ENCODE measurements around the gene MAPT. TPM values are rescaled to one million over a fixed set of nuclear protein-coding genes. Genes with fewer than 3 reads are reported as not detected.
A peak's percentile ranks its signal among the peaks of the same experiment; 100 is the strongest.
"Not testable (repeated sequence)": the region's sequence is repeated elsewhere in the genome, so short reads cannot be mapped to it uniquely, and the experiment has no call there.

MAPT gene
- polyA plus RNA-seq, 3 donors: 7.1 to 8.1 (median 7.4) TPM

DNA sequence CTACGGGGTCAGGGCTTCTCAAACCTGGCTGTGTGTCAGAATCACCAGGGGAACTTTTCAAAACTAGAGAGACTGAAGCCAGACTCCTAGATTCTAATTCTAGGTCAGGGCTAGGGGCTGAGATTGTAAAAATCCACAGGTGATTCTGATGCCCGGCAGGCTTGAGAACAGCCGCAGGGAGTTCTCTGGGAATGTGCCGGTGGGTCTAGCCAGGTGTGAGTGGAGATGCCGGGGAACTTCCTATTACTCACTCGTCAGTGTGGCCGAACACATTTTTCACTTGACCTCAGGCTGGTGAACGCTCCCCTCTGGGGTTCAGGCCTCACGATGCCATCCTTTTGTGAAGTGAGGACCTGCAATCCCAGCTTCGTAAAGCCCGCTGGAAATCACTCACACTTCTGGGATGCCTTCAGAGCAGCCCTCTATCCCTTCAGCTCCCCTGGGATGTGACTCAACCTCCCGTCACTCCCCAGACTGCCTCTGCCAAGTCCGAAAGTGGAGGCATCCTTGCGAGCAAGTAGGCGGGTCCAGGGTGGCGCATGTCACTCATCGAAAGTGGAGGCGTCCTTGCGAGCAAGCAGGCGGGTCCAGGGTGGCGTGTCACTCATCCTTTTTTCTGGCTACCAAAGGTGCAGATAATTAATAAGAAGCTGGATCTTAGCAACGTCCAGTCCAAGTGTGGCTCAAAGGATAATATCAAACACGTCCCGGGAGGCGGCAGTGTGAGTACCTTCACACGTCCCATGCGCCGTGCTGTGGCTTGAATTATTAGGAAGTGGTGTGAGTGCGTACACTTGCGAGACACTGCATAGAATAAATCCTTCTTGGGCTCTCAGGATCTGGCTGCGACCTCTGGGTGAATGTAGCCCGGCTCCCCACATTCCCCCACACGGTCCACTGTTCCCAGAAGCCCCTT is 115.6 kb downstream of the MAPT start:
- no peak for DNase-seq (ENCODE audit: extremely low read depth in 1 of 11, low read depth in 9 of 11, low spot score in 4 of 11)

DNA sequence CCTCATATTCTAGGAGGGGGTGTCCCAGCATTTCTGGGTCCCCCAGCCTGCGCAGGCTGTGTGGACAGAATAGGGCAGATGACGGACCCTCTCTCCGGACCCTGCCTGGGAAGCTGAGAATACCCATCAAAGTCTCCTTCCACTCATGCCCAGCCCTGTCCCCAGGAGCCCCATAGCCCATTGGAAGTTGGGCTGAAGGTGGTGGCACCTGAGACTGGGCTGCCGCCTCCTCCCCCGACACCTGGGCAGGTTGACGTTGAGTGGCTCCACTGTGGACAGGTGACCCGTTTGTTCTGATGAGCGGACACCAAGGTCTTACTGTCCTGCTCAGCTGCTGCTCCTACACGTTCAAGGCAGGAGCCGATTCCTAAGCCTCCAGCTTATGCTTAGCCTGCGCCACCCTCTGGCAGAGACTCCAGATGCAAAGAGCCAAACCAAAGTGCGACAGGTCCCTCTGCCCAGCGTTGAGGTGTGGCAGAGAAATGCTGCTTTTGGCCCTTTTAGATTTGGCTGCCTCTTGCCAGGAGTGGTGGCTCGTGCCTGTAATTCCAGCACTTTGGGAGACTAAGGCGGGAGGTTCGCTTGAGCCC is 116.3 kb downstream of the MAPT start:
- no peak for DNase-seq (ENCODE audit: extremely low read depth in 1 of 11, low read depth in 9 of 11, low spot score in 4 of 11)

DNA sequence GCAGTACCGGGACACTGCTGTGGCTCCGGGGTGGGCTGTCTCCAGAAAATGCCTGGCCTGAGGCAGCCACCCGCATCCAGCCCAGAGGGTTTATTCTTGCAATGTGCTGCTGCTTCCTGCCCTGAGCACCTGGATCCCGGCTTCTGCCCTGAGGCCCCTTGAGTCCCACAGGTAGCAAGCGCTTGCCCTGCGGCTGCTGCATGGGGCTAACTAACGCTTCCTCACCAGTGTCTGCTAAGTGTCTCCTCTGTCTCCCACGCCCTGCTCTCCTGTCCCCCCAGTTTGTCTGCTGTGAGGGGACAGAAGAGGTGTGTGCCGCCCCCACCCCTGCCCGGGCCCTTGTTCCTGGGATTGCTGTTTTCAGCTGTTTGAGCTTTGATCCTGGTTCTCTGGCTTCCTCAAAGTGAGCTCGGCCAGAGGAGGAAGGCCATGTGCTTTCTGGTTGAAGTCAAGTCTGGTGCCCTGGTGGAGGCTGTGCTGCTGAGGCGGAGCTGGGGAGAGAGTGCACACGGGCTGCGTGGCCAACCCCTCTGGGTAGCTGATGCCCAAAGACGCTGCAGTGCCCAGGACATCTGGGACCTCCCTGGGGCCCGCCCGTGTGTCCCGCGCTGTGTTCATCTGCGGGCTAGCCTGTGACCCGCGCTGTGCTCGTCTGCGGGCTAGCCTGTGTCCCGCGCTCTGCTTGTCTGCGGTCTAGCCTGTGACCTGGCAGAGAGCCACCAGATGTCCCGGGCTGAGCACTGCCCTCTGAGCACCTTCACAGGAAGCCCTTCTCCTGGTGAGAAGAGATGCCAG is 117.6 kb downstream of the MAPT start:
- no peak for DNase-seq (ENCODE audit: extremely low read depth in 1 of 11, low read depth in 9 of 11, low spot score in 4 of 11)

GRCh38 chr17:46012506-46013079 is 118.2 kb downstream of the MAPT start:
- no peak for DNase-seq (ENCODE audit: extremely low read depth in 1 of 11, low read depth in 9 of 11, low spot score in 4 of 11)

GRCh38 chr17:46013127-46013501 is 118.8 kb downstream of the MAPT start:
- no peak for DNase-seq (ENCODE audit: extremely low read depth in 1 of 11, low read depth in 9 of 11, low spot score in 4 of 11)

GRCh38 chr17:46013502-46014165 is 119.3 kb downstream of the MAPT start:
- no peak for DNase-seq (ENCODE audit: extremely low read depth in 1 of 11, low read depth in 9 of 11, low spot score in 4 of 11)

GRCh38 chr17:46019408-46019925 is 125.1 kb downstream of the MAPT start:
- not testable (repeated sequence) for DNase-seq (ENCODE audit: extremely low read depth in 1 of 11, low read depth in 9 of 11, low spot score in 4 of 11)

DNA sequence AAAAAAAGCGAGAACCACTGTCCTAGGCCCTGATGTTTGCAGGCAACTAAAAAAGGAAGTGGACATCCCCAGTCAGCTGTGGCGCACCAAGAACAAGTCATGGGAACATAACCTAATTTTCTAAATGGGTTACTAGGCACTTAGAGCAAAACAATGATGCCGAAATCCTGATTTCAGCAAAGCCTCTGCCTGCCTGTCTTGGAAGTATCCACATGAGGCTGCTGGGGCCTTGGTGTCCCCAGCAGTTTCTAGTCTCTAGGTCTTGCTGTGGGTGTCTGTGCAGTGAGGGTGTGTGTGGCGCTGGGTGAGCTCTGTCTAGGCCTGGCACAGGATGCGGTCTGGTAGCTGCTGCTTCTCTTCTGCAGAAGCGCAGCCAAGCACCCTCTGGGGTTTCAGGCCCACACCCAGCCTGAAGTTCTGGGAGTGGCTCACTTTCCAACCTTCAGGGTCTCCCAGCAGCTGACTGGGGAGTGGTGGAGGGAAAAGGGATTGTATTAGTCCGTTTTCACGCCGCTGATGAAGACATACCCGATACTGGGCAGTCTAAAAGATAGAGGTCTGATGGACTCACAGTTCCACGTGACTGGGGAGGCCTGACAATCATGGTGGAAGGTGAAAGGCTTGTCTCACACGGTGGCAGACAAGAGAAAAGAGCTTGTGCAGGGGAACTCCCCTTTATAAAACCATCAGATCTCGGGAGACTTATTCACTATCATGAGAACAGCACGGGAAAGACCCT is 125.8 kb downstream of the MAPT start:
- DNase-seq (ENCODE audit: extremely low read depth in 1 of 11, low read depth in 9 of 11, low spot score in 4 of 11): no peak

GRCh38 chr17:46020998-46021397 is 126.6 kb downstream of the MAPT start:
- DNase-seq (ENCODE audit: extremely low read depth in 1 of 11, low read depth in 9 of 11, low spot score in 4 of 11): peak in 1 of 11 donors; percentile 21

GRCh38 chr17:46023366-46023765 is 129.0 kb downstream of the MAPT start:
- not testable (repeated sequence) for DNase-seq (ENCODE audit: extremely low read depth in 1 of 11, low read depth in 9 of 11, low spot score in 4 of 11)

DNA sequence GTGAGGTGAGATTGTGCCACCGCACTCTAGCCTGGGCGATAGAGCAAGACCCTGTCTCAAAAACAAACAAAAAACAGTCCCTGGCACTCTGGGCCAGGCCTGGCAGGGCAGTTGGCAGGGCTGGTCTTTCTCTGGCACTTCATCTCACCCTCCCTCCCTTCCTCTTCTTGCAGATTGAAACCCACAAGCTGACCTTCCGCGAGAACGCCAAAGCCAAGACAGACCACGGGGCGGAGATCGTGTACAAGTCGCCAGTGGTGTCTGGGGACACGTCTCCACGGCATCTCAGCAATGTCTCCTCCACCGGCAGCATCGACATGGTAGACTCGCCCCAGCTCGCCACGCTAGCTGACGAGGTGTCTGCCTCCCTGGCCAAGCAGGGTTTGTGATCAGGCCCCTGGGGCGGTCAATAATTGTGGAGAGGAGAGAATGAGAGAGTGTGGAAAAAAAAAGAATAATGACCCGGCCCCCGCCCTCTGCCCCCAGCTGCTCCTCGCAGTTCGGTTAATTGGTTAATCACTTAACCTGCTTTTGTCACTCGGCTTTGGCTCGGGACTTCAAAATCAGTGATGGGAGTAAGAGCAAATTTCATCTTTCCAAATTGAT is 129.5 kb downstream of the MAPT start:
- no peak for DNase-seq (ENCODE audit: extremely low read depth in 1 of 11, low read depth in 9 of 11, low spot score in 4 of 11)

DNA sequence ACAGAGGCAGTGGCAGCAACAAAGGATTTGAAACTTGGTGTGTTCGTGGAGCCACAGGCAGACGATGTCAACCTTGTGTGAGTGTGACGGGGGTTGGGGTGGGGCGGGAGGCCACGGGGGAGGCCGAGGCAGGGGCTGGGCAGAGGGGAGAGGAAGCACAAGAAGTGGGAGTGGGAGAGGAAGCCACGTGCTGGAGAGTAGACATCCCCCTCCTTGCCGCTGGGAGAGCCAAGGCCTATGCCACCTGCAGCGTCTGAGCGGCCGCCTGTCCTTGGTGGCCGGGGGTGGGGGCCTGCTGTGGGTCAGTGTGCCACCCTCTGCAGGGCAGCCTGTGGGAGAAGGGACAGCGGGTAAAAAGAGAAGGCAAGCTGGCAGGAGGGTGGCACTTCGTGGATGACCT is 130.2 kb downstream of the MAPT start:
- DNase-seq (ENCODE audit: extremely low read depth in 1 of 11, low read depth in 9 of 11, low spot score in 4 of 11): no peak

DNA sequence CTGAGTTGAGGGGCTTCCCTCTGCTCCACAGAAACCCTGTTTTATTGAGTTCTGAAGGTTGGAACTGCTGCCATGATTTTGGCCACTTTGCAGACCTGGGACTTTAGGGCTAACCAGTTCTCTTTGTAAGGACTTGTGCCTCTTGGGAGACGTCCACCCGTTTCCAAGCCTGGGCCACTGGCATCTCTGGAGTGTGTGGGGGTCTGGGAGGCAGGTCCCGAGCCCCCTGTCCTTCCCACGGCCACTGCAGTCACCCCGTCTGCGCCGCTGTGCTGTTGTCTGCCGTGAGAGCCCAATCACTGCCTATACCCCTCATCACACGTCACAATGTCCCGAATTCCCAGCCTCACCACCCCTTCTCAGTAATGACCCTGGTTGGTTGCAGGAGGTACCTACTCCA is 130.7 kb downstream of the MAPT start:
- no peak for DNase-seq (ENCODE audit: extremely low read depth in 1 of 11, low read depth in 9 of 11, low spot score in 4 of 11)

- no peak for DNase-seq (ENCODE audit: extremely low read depth in 1 of 11, low read depth in 9 of 11, low spot score in 4 of 11)
Measured at GRCh38 chr17:46025510-46026165, 131.3 kb downstream of the MAPT start.

GRCh38 chr17:46026166-46027047 is 132.1 kb downstream of the MAPT start:
- no peak for DNase-seq (ENCODE audit: extremely low read depth in 1 of 11, low read depth in 9 of 11, low spot score in 4 of 11)

All from renal cortex interstitium (tissue), 11 donors.